MM.1S (cell line): ENCODE measurements around the gene ZNF503.

Experiments
- DNase-seq: peaks from one replicate; pipeline ENCODE4 v3.0.0-alpha.2; 2015
- H2AFZ ChIP-seq: fragments of 300-600 bp; sonication (generic); 2 replicates; pipeline ENCODE4 v1.6.0; 2016; ENCODE audit warnings: antibody characterized with exemption, low read length
- H3F3A ChIP-seq: fragments of 300-600 bp; sonication (generic); 2 replicates; pipeline ENCODE4 v1.6.1; 2016; ENCODE audit warnings: mild to moderate bottlenecking, antibody characterized with exemption, low read length, moderate library complexity, mixed read lengths; ENCODE audit not compliant: insufficient read depth
- H3K27ac ChIP-seq: fragments of 300-600 bp; sonication (generic); 2 replicates; pipeline ENCODE4 v1.5.1; 2016; ENCODE audit warnings: mild to moderate bottlenecking, low read length
- H3K27me3 ChIP-seq: fragments of 300-600 bp; sonication (generic); replicated peaks from 2 replicates; pipeline ENCODE4 v1.6.0; 2016; ENCODE audit warnings: low read length; ENCODE audit not compliant: insufficient read depth
- H3K36me3 ChIP-seq: fragments of 300-600 bp; sonication (generic); replicated peaks from 2 replicates; pipeline ENCODE4 v1.6.1; 2016; ENCODE audit warnings: mild to moderate bottlenecking, low read length, mixed read lengths; ENCODE audit not compliant: insufficient read depth
- H3K4me1 ChIP-seq: fragments of 300-600 bp; sonication (generic); 2 replicates; pipeline ENCODE4 v1.6.1; 2016; ENCODE audit warnings: low read length, mixed read lengths
- H3K4me2 ChIP-seq: fragments of 300-600 bp; sonication (generic); 2 replicates; pipeline ENCODE4 v1.6.0; 2016; ENCODE audit warnings: low read depth, low read length
- H3K4me3 ChIP-seq: fragments of 300-600 bp; sonication (generic); 2 replicates; pipeline ENCODE4 v1.5.1; 2016; ENCODE audit warnings: low read length, mixed read lengths
- H3K79me2 ChIP-seq: fragments of 300-600 bp; sonication (generic); 2 replicates; pipeline ENCODE4 v1.6.1; 2016; ENCODE audit warnings: mixed run types, low read length, mixed read lengths
- H3K9ac ChIP-seq: fragments of 300-600 bp; sonication (generic); 2 replicates; pipeline ENCODE4 v1.6.1; 2016; ENCODE audit warnings: low read length, mixed read lengths
- H3K9me2 ChIP-seq: fragments of 300-600 bp; sonication (generic); replicated peaks from 2 replicates; pipeline ENCODE4 v1.6.1; 2016; ENCODE audit warnings: mild to moderate bottlenecking, low read length, mixed read lengths; ENCODE audit not compliant: insufficient read depth
- H3K9me3 ChIP-seq: fragments of 300-600 bp; sonication (generic); replicated peaks from 2 replicates; pipeline ENCODE4 v1.6.1; 2016; ENCODE audit warnings: mild to moderate bottlenecking, low read length, mixed read lengths; ENCODE audit not compliant: insufficient read depth
- H4K20me1 ChIP-seq: fragments of 300-600 bp; sonication (generic); 2 replicates; pipeline ENCODE4 v1.6.1; 2016; ENCODE audit warnings: mild to moderate bottlenecking, low read length, moderate library complexity, mixed read lengths; ENCODE audit not compliant: insufficient read depth
- EZH2 ChIP-seq: fragments of 300-600 bp; sonication (generic); optimal IDR thresholded peaks from 2 replicates; pipeline ENCODE3; 2017; ENCODE audit warnings: low read depth, mild to moderate bottlenecking, antibody characterized with exemption, low read length, mixed read lengths
- EZH2phosphoT487 ChIP-seq: fragments of 300-600 bp; sonication (generic); IDR thresholded peaks from 2 replicates; pipeline ENCODE4 v1.6.1; 2018; ENCODE audit warnings: antibody characterized with exemption, low read length
- TF ChIP-seq, protein P1 (sequence below): fragments of 300-600 bp; sonication (generic); IDR thresholded peaks from 2 replicates; pipeline ENCODE4 v1.5.1; 2016; ENCODE audit warnings: antibody characterized with exemption, low read length, mixed read lengths

The ZNF503 gene

GRCh38 chr10:75392744-75393143 lies 8.8 kb downstream of the ZNF503 start:
- TF ChIP-seq EZH2phosphoT487, result no peak
- no peak for TF ChIP-seq EZH2
- TF ChIP-seq, protein P1, sequence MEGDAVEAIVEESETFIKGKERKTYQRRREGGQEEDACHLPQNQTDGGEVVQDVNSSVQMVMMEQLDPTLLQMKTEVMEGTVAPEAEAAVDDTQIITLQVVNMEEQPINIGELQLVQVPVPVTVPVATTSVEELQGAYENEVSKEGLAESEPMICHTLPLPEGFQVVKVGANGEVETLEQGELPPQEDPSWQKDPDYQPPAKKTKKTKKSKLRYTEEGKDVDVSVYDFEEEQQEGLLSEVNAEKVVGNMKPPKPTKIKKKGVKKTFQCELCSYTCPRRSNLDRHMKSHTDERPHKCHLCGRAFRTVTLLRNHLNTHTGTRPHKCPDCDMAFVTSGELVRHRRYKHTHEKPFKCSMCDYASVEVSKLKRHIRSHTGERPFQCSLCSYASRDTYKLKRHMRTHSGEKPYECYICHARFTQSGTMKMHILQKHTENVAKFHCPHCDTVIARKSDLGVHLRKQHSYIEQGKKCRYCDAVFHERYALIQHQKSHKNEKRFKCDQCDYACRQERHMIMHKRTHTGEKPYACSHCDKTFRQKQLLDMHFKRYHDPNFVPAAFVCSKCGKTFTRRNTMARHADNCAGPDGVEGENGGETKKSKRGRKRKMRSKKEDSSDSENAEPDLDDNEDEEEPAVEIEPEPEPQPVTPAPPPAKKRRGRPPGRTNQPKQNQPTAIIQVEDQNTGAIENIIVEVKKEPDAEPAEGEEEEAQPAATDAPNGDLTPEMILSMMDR, result no peak
- Histone ChIP-seq H3K27ac (no peak overlapping the region), H3K9me3 (no peaks in the 10 kb centered on the region), H3K27me3 (no peaks in the 10 kb centered on the region), H3K9ac (no peak overlapping the region), H2AFZ (no peak overlapping the region), H4K20me1 (no peaks in the 10 kb centered on the region), H3K36me3 (no peaks in the 10 kb centered on the region), H3K4me3 (no peak overlapping the region), H3K4me2 (no peak overlapping the region), H3K79me2 (no peaks in the 10 kb centered on the region), H3K4me1 (no peaks in the 10 kb centered on the region), H3F3A (no peaks in the 10 kb centered on the region), H3K9me2 (no peaks in the 10 kb centered on the region)
- no peak for DNase-seq

- Histone ChIP-seq H3K9me2 (no peaks in the 10 kb centered on the region), H3F3A (no peaks in the 10 kb centered on the region), H3K9me3 (no peaks in the 10 kb centered on the region)
These were observed 9.3 kb downstream of the ZNF503 start for GRCh38 chr10:75392271-75392670.

GRCh38 chr10:75390178-75390577 lies 11.4 kb downstream of the ZNF503 start:
- no peak overlapping the region for H3K27ac ChIP-seq
- DNase-seq, result no peak
- no peaks in the 10 kb centered on the region for H3K9me2 ChIP-seq

More at GRCh38 chr10:75392271-75392670, 9.3 kb downstream of the ZNF503 start:
- H3K36me3 ChIP-seq, result no peaks in the 10 kb centered on the region
- H3K27ac ChIP-seq, result no peak overlapping the region
- H3K4me3 ChIP-seq, result no peak overlapping the region
- no peaks in the 10 kb centered on the region for H3K27me3 ChIP-seq
- H2AFZ ChIP-seq, result no peak overlapping the region
- TF ChIP-seq, protein P1, result no peak
- TF ChIP-seq EZH2 (no peak), EZH2phosphoT487 (no peak)
- H4K20me1 ChIP-seq, result no peaks in the 10 kb centered on the region
- DNase-seq, result no peak
- H3K4me2 ChIP-seq, result no peak overlapping the region
- no peak overlapping the region for H3K9ac ChIP-seq
- no peaks in the 10 kb centered on the region for H3K4me1 ChIP-seq
- H3K79me2 ChIP-seq, result no peaks in the 10 kb centered on the region

DNA sequence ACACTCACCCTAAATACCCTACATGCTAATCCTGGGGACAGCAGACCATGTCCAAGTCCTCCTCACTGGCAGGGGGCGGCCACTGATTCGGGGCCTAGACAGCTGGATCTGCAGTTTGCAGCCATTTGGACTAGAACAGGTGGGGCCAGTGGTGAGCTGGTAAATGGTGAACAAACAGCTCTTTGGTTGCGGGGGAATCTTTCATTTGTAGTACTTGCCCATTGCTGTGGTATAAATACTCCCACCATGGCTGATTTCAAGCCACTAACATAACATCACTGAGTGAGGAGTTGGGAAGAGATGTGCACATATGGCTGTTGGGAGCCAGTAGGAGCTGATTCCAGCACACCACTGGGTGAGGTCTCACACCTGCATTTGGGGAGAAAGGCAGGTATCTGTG lies 13.5 kb downstream of the ZNF503 start:
- Histone ChIP-seq H4K20me1 (no peaks in the 10 kb centered on the region), H3K4me3 (no peak overlapping the region), H3K4me1 (no peaks in the 10 kb centered on the region), H2AFZ (no peak overlapping the region), H3K27ac (no peak overlapping the region), H3K9ac (no peak overlapping the region), H3K27me3 (no peaks in the 10 kb centered on the region), H3K9me2 (no peaks in the 10 kb centered on the region), H3F3A (no peaks in the 10 kb centered on the region), H3K4me2 (no peak overlapping the region), H3K79me2 (no peaks in the 10 kb centered on the region), H3K36me3 (no peaks in the 10 kb centered on the region), H3K9me3 (no peaks in the 10 kb centered on the region)
- no peak for DNase-seq
- TF ChIP-seq EZH2phosphoT487, result no peak
- TF ChIP-seq, protein P1, result no peak
- no peak for TF ChIP-seq EZH2

More at GRCh38 chr10:75390178-75390577, 11.4 kb downstream of the ZNF503 start:
- Histone ChIP-seq H3K27me3 (no peaks in the 10 kb centered on the region), H3K4me2 (no peak overlapping the region), H4K20me1 (no peaks in the 10 kb centered on the region), H3K9me3 (no peaks in the 10 kb centered on the region), H3K9ac (no peak overlapping the region), H3K79me2 (no peaks in the 10 kb centered on the region), H3K4me3 (no peak overlapping the region), H2AFZ (no peak overlapping the region), H3F3A (no peaks in the 10 kb centered on the region), H3K4me1 (no peaks in the 10 kb centered on the region), H3K36me3 (no peaks in the 10 kb centered on the region)
- no peak for TF ChIP-seq EZH2
- TF ChIP-seq EZH2phosphoT487, result no peak
